NCI-H146 treated with DMSO at 0.1 percent for 48 hours (cell line): Measurements from ENCODE around the gene CARMIL1.

Experiments
- DNase-seq: peaks from one replicate; lab custom pipeline; 2025; ENCODE audit not compliant: unreplicated experiment; lab: John Stamatoyannopoulos, UW

Gene CARMIL1

GRCh38 chr6:25307805-25308494 lies 28.8 kb downstream of the CARMIL1 start:
- no peak for DNase-seq

GRCh38 chr6:25309886-25310285 lies 30.7 kb downstream of the CARMIL1 start:
- DNase-seq, result no peak

- peak; percentile 21 for DNase-seq
Observed at GRCh38 chr6:25311331-25311840, 32.2 kb downstream of the CARMIL1 start.

GRCh38 chr6:25312034-25312620 lies 33.0 kb downstream of the CARMIL1 start:
- no peak for DNase-seq

- DNase-seq, result no peak
Observed at GRCh38 chr6:25312703-25313102, 33.5 kb downstream of the CARMIL1 start.

- DNase-seq, result no peak
Observed at GRCh38 chr6:25314509-25315175, 35.5 kb downstream of the CARMIL1 start.

GRCh38 chr6:25315194-25316177 lies 36.3 kb downstream of the CARMIL1 start:
- peak; percentile 78 for DNase-seq

GRCh38 chr6:25316626-25317025 lies 37.5 kb downstream of the CARMIL1 start:
- DNase-seq, result peak; percentile 25

- DNase-seq, result no peak
Observed at GRCh38 chr6:25318589-25318988, 39.4 kb downstream of the CARMIL1 start.

- DNase-seq, result no peak
Observed at GRCh38 chr6:25320459-25320858, 41.3 kb downstream of the CARMIL1 start.

- no peak for DNase-seq
Observed at GRCh38 chr6:25322692-25323091, 43.5 kb downstream of the CARMIL1 start.

GRCh38 chr6:25324066-25324762 lies 45.0 kb downstream of the CARMIL1 start:
- DNase-seq, result no peak

- no peak for DNase-seq
Observed at GRCh38 chr6:25326126-25326525, 47.0 kb downstream of the CARMIL1 start.

- DNase-seq, result no peak
Observed at GRCh38 chr6:25326960-25327359, 47.8 kb downstream of the CARMIL1 start.

GRCh38 chr6:25327432-25327831 lies 48.3 kb downstream of the CARMIL1 start:
- DNase-seq, result peak; percentile 85

- no peak for DNase-seq
Observed at GRCh38 chr6:25329161-25329817, 50.1 kb downstream of the CARMIL1 start.

- DNase-seq, result no peak
Observed at GRCh38 chr6:25329982-25330381, 50.8 kb downstream of the CARMIL1 start.

- peak; percentile 41 for DNase-seq
Observed at GRCh38 chr6:25330796-25331685, 51.9 kb downstream of the CARMIL1 start.

- DNase-seq, result no peak
Observed at GRCh38 chr6:25332165-25332564, 53.0 kb downstream of the CARMIL1 start.
